ENCODE results near the gene PAQR7. TPM values are rescaled to one million over a fixed set of nuclear protein-coding genes. Genes with fewer than 3 reads are reported as not detected.

The PAQR7 gene
- total RNA-seq, 2 experiments from 2014 or later = 1.4 TPM

DNA sequence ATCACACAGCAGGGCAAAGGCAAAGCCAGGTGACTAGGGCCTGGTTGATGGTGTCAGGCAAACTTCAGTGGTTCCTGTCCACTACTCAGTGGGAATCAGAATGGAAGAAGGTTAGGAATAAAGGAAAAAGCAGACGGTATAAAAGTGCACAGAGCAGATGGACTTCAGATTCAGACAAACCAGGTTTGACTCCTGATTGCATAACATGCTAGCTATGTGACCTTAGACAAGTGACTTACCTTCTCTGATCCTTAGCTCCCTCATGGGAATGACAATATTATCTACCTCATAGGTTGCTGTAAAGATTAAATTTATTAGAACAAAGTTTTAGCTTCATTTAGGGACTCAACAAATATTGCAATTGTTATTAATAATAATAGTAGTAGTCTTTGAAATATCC lies 4.9 kb downstream of the PAQR7 start:
- ChIA-PET POLR2A (interaction anchor here (0.6 to 1.5 kb wide), 2 partner anchors 10 to 256 kb away, joined by 3 to 5 read pairs; no protein-coding TSS in a partner anchor), CTCF (interaction anchor here (1.5 kb wide), 1 partner anchor 25 kb away, joined by 5 read pairs; no protein-coding TSS in a partner anchor)
- Mint-ChIP-seq H3K4me3 (no peak overlapping the region), H3K27me3 (peaks cover 2% of the 10 kb centered on the region), H3K36me3 (ENCODE audit: low read depth) (no peaks in the 10 kb centered on the region), H3K27ac (no peak overlapping the region), H3K9me3 (no peaks in the 10 kb centered on the region), H3K4me1 (peaks cover 5% of the 10 kb centered on the region)
- DNase-seq = no peak

DNA sequence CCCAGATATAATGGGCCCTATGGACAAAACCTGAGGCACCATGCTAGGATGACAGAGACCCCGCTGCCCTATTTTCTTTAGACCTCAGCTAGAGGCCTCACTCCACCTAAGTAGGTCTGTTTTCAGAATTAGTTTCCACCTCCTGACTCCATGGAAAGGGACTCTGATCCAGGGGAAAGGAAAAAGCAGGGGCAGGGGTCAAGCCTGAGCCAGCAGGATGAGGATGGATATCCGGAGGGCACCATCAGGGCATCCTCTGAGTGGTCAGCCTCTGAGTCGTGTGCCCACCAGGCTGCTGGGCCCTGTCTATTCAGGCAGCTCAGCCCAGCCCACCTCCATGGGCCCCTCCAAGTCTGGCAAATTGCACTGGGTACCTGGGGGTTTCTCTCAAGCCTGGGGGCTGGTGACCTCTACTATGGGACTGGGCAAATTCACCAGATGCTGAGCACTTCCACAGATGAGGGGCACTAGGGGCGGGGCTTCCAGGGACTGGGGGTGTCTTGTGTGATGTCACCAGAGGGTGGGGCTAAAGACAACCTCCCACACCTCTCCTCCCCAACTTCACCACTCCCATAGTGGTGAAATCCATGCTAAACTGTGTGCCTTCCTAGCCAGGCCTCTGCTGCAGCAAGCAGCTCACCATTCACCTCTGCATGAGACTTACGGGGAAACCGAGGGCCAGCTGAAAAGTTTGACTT lies 5.5 kb downstream of the PAQR7 start:
- ChIA-PET CTCF (interaction anchor here (1.5 kb wide), 1 partner anchor 25 kb away, joined by 5 read pairs; no protein-coding TSS in a partner anchor), POLR2A (interaction anchor here (1.5 to 1.9 kb wide), 2 partner anchors 10 to 128 kb away, joined by 5 read pairs; partner anchors contain the start of gene PAFAH2)
- Mint-ChIP-seq H3K9me3 (no peaks in the 10 kb centered on the region), H3K27me3 (peaks cover 2% of the 10 kb centered on the region), H3K4me1 (peaks cover 4% of the 10 kb centered on the region), H3K4me3 (no peak overlapping the region), H3K27ac (no peak overlapping the region), H3K36me3 (ENCODE audit: low read depth) (no peaks in the 10 kb centered on the region)
- no peak for DNase-seq

DNA sequence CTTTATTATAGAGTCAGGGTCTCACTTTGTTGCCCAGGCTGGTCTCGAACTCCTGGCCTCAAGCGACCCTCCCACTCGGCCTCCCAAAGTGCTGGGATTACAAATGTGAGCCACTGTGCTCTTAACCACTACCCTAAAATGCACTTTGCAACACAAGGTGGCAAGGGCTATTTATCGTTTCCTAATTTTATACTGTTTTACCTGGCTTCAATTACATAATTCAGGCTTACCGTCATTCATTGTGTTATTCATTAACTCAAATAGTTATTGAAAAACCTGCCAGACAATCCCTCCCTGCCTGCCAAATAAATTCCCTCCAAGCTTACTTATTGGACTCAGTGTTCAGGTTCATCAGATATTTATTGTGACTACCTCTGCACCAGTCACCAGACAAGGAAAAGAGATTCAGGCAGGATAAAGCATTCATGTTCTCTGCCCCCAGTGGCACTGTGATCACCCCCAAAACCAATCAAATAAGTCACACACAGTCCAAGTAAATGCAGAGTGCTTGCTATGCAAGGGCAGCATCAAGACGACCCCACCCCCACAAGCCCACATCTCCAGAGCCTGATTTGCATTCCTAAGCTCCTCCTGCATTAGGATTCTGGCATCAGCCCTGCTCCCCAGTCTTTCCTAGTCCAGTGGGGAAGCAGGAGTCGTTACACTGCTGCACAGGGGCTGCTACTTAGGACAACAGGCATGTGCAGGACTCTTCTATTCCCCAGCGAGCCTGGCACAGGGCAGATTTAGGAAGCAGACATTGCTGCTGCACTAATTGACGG lies 8.1 kb downstream of the PAQR7 start:
- Mint-ChIP-seq H3K4me1 (no peaks in the 10 kb centered on the region), H3K36me3 (ENCODE audit: low read depth) (no peaks in the 10 kb centered on the region), H3K27me3 (no peaks in the 10 kb centered on the region), H3K27ac (no peak overlapping the region), H3K9me3 (no peaks in the 10 kb centered on the region), H3K4me3 (no peak overlapping the region)
- CTCF ChIA-PET = no interaction called here
- DNase-seq = no peak
- POLR2A ChIA-PET = no interaction called here

- H3K4me1 Mint-ChIP-seq = peaks cover 3% of the 10 kb centered on the region
- no peaks in the 10 kb centered on the region for H3K9me3 Mint-ChIP-seq
- no peak overlapping the region for H3K4me3 Mint-ChIP-seq
- no peaks in the 10 kb centered on the region for H3K36me3 Mint-ChIP-seq (ENCODE audit: low read depth)
- ChIA-PET POLR2A (no interaction called here), CTCF (no interaction called here)
- H3K27me3 Mint-ChIP-seq = no peaks in the 10 kb centered on the region
- DNase-seq = no peak
- no peak overlapping the region for H3K27ac Mint-ChIP-seq
Observed at GRCh38 chr1:25866288-25866687, 9.2 kb downstream of the PAQR7 start.

DNA sequence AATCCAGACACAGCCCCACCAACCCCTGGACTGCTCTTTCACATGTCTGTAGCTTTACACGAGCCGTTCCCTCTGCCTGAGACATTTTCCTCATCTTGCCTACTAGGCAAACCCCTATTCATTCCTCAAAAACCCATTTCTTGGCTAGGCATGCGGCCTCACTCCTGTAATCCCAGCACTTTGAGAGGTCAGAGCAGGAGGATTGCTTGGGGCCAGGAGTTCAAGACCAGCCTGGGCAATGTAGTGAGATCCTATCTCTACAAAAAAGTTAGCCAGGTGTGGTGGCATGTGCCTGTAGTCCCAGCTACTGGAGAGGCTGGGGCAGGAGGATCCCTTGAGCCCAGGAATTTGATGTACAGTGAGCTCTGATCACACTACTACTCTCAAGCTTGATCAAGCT lies 11.1 kb downstream of the PAQR7 start:
- Mint-ChIP-seq H3K36me3 (ENCODE audit: low read depth) (no peaks in the 10 kb centered on the region), H3K4me1 (peaks cover 13% of the 10 kb centered on the region), H3K9me3 (no peaks in the 10 kb centered on the region), H3K27ac (no peak overlapping the region), H3K27me3 (no peaks in the 10 kb centered on the region), H3K4me3 (no peak overlapping the region)
- DNase-seq = no peak
- ChIA-PET CTCF (interaction anchor here (0.9 kb wide), 1 partner anchor 33 kb away, joined by 4 read pairs; no protein-coding TSS in a partner anchor), POLR2A (no interaction called here)

- H3K27ac Mint-ChIP-seq = no peak overlapping the region
- POLR2A ChIA-PET = no interaction called here
- CTCF ChIA-PET = no interaction called here
- DNase-seq = no peak
- H3K4me1 Mint-ChIP-seq = peaks cover 18% of the 10 kb centered on the region
- no peaks in the 10 kb centered on the region for H3K36me3 Mint-ChIP-seq (ENCODE audit: low read depth)
- H3K27me3 Mint-ChIP-seq = no peaks in the 10 kb centered on the region
- H3K9me3 Mint-ChIP-seq = no peaks in the 10 kb centered on the region
- no peak overlapping the region for H3K4me3 Mint-ChIP-seq
Observed at GRCh38 chr1:25863486-25864262, 11.8 kb downstream of the PAQR7 start.

GRCh38 chr1:25862785-25863485 lies 12.6 kb downstream of the PAQR7 start:
- H3K36me3 Mint-ChIP-seq (ENCODE audit: low read depth) = no peaks in the 10 kb centered on the region
- peaks cover 24% of the 10 kb centered on the region for H3K4me1 Mint-ChIP-seq
- H3K27ac Mint-ChIP-seq = no peak overlapping the region
- ChIA-PET CTCF (no interaction called here), POLR2A (interaction anchor here (1.2 kb wide), 1 partner anchor 10 kb away, joined by 3 read pairs; no protein-coding TSS in a partner anchor)
- H3K27me3 Mint-ChIP-seq = no peaks in the 10 kb centered on the region
- H3K9me3 Mint-ChIP-seq = no peaks in the 10 kb centered on the region
- no peak for DNase-seq
- no peak overlapping the region for H3K4me3 Mint-ChIP-seq

DNA sequence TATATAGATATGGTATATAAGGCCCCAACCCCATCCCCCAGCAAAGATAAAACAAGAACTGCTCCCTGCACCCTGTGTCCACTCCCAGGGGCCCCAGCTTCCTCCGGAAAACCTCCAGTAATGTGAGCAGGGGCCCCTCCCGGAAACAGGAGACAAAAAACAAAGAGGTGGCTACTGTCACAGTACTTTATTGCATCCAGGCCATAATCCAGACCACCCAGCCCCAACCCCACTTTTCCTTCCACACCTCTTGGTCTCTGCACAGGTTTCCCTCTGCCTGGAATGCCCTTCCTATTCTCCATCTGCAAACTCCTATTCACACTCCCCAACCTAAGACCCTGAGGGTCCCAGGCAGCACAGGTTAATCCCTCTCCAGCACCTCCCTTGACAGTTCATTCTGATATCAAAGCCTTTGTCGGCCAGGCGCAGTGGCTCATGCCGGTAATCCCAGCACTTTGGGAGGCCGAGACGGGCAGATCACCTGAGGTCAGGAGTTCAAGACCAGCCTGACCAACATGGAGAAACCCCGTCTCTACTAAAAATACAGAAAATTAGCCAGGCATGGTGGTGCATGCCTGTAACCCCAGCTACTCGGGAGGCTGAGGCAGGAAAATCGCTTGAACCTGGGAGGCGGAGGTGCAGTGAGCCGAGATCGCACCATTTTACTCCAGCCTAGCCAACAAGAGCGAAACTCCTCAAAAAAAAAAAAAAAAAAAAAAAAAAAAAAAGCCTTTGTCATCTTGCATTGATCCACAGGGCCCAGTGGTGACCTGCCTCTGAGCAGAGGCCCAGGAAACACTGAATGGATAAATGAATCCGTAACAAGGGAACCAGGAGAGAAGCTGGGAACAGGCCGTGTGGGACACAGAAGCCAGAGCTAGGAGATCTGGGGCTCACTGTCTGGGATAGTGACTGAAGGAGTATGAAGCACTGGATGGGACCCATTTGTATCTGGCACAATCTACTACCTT lies 13.9 kb downstream of the PAQR7 start:
- DNase-seq = no peak
- no peak overlapping the region for H3K4me3 Mint-ChIP-seq
- POLR2A ChIA-PET = interaction anchor here (0.8 to 1.9 kb wide), 3 partner anchors 9 to 21 kb away, joined by 3 to 4 read pairs (median 3); partner anchors contain the start of gene PAQR7
- peaks cover 24% of the 10 kb centered on the region for H3K4me1 Mint-ChIP-seq
- CTCF ChIA-PET = interaction anchor here (0.5 kb wide), 1 partner anchor 454 kb away, joined by 3 read pairs; no protein-coding TSS in a partner anchor
- H3K27me3 Mint-ChIP-seq = no peaks in the 10 kb centered on the region
- peak overlapping the region; percentile 16 for H3K27ac Mint-ChIP-seq
- H3K36me3 Mint-ChIP-seq (ENCODE audit: low read depth) = no peaks in the 10 kb centered on the region
- no peaks in the 10 kb centered on the region for H3K9me3 Mint-ChIP-seq

DNA sequence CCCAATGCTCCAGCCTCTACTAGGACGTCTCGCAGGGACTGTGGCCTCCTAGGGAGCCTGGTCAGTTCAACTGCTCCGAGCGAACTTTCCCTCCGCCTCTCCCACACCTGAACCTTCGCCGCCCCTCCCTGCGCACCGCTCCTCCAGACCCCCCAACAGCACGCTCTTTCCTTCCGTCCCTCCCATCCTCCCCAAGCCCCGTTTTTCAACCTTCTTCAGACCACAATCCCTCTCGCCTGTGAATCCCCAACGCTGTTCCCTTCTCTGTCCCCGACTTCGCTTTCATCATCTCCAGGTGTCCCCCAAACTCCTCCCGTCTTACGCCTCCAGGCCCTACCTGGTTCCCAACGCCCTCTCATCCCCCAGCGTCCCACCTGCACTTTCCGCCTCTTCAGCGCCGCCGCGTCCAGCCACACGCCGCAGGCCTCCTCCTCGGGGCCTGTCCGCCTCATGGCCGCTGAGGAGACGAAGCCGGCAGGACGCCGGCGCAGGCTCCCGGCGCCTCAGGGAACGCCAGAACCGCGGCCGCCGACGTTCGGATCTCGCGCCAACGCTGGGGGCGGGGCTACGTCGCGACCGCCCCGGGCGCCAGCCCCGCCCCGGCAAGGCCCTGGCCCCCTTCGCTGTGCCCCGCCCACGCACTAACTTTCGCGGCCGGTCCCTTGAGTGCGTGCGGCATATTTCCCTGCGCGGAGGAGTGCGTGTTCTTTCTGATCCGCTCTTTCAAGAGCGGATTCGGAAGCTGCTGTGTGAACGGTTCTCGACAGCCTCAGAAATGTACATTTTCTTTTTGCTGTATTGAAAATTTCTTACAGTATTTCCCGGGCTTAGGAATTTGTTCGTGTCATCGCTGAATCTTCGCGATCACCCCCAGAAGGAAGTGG lies 16.4 kb downstream of the PAQR7 start, which contains the start of gene AUNIP:
Gene AUNIP (minus strand): TSS at position 552 of the 884 bp plus-strand sequence. CDS start 100 bp downstream, at position 452.
- Mint-ChIP-seq H3K27me3 (no peaks in the 10 kb centered on the region), H3K4me1 (peaks cover 24% of the 10 kb centered on the region), H3K9me3 (no peaks in the 10 kb centered on the region), H3K4me3 (peak within 1 kb of the TSS; percentile 94), H3K27ac (peak within 1 kb of the TSS; percentile 92), H3K36me3 (ENCODE audit: low read depth) (peaks cover 5% of the 10 kb centered on the region)
- ChIA-PET POLR2A (interaction anchor here (0.5 to 2.4 kb wide), 6 partner anchors 11 to 46 kb away, joined by 3 to 7 read pairs (median 4); partner anchors contain the start of genes MTFR1L and PAQR7), CTCF (no interaction called here)
- peak; percentile 91 for DNase-seq

- H3K4me1 Mint-ChIP-seq = peaks cover 24% of the 10 kb centered on the region
- peaks cover 5% of the 10 kb centered on the region for H3K36me3 Mint-ChIP-seq (ENCODE audit: low read depth)
- POLR2A ChIA-PET = interaction anchor here (0.6 to 2.4 kb wide), 3 partner anchors 19 to 39 kb away, joined by 3 to 7 read pairs (median 5); partner anchors contain the start of gene MTFR1L
- H3K27ac Mint-ChIP-seq = peak overlapping the region; percentile 35
- H3K27me3 Mint-ChIP-seq = no peaks in the 10 kb centered on the region
- no peak for DNase-seq
- H3K4me3 Mint-ChIP-seq = peak overlapping the region; percentile 94
- no peaks in the 10 kb centered on the region for H3K9me3 Mint-ChIP-seq
- CTCF ChIA-PET = no interaction called here
Observed at GRCh38 chr1:25858494-25858893, 17.0 kb downstream of the PAQR7 start.

DNA sequence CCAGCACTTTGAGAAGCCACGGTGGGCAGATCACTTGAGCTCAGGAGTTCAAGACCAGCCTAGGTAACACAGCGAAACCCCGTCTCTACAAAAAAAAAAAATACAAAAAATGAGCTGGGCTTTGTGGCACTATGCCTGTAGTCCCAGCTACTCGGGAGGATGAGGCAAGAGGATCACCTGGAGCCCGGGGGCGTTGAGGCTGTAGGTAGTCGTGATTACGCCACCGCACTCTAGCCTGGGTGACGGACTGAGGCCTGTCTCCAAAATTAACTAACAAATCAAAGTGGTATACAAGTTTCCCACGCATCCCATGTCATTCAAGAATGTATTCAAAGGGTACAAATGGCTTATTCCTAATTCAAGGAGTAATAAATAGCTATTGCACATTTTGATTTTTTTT lies 18.7 kb downstream of the PAQR7 start:
- DNase-seq = no peak
- ChIA-PET POLR2A (interaction anchor here (1.0 to 2.4 kb wide), 2 partner anchors 13 to 35 kb away, joined by 4 to 7 read pairs; no protein-coding TSS in a partner anchor), CTCF (no interaction called here)
- Mint-ChIP-seq H3K4me1 (peaks cover 24% of the 10 kb centered on the region), H3K36me3 (ENCODE audit: low read depth) (peaks cover 7% of the 10 kb centered on the region), H3K9me3 (no peaks in the 10 kb centered on the region), H3K27ac (no peak overlapping the region), H3K27me3 (no peaks in the 10 kb centered on the region), H3K4me3 (no peak overlapping the region)

Measured in activated CD4-positive, alpha-beta memory T cell treated with anti-CD3 and anti-CD28 coated beads, Interleukin-2, amount 10 ng/mL, durations not matched to agents 7 days and 5 days (primary cell).